HG03103 (cell line): ENCODE data around the gene GPR141.

Experiments
- ATAC-seq: cut with Tn5 transposase; IDR thresholded peaks from one replicate; pipeline ENCODE4 v1.9.1; 2021; ENCODE audit warnings: low read depth; ENCODE audit not compliant: unreplicated experiment

Gene GPR141

GRCh38 chr7:37729181-37729580, 45.6 kb downstream of the GPR141 start:
- no peak for ATAC-seq

GRCh38 chr7:37730501-37730900, 46.9 kb downstream of the GPR141 start:
- ATAC-seq = no peak

- ATAC-seq = no peak
These were observed 48.7 kb downstream of the GPR141 start for GRCh38 chr7:37732253-37732652.

- ATAC-seq = no peak
These were observed 49.3 kb downstream of the GPR141 start for GRCh38 chr7:37732888-37733287.

- no peak for ATAC-seq
These were observed 51.6 kb downstream of the GPR141 start for GRCh38 chr7:37735196-37735595.

- ATAC-seq = no peak
These were observed 54.8 kb downstream of the GPR141 start for GRCh38 chr7:37738321-37738720.

- no peak for ATAC-seq
These were observed 56.8 kb downstream of the GPR141 start for GRCh38 chr7:37740398-37740797.

- no peak for ATAC-seq
These were observed 58.2 kb downstream of the GPR141 start for GRCh38 chr7:37741776-37742175.

- ATAC-seq = no peak
These were observed 67.5 kb downstream of the GPR141 start for GRCh38 chr7:37751096-37751495.

- ATAC-seq = no peak
These were observed 70.0 kb downstream of the GPR141 start for GRCh38 chr7:37753398-37754050.

- no peak for ATAC-seq
These were observed 73.4 kb downstream of the GPR141 start for GRCh38 chr7:37756797-37757551.

- no peak for ATAC-seq
These were observed 74.0 kb downstream of the GPR141 start for GRCh38 chr7:37757563-37757962.

GRCh38 chr7:37758501-37759045, 75.0 kb downstream of the GPR141 start:
- ATAC-seq = no peak

- ATAC-seq = no peak
These were observed 76.0 kb downstream of the GPR141 start for GRCh38 chr7:37759526-37759925.

GRCh38 chr7:37765421-37765829, 81.9 kb downstream of the GPR141 start:
- ATAC-seq = no peak

- peak; percentile 50 for ATAC-seq
These were observed 82.4 kb downstream of the GPR141 start for GRCh38 chr7:37765872-37766525.

- no peak for ATAC-seq
These were observed 85.0 kb downstream of the GPR141 start for GRCh38 chr7:37768611-37769010.

- ATAC-seq = no peak
These were observed 85.7 kb downstream of the GPR141 start for GRCh38 chr7:37769291-37769690.

- no peak for ATAC-seq
These were observed 86.2 kb downstream of the GPR141 start for GRCh38 chr7:37769726-37770125.

- no peak for ATAC-seq
These were observed 87.3 kb downstream of the GPR141 start for GRCh38 chr7:37770838-37771237.

GRCh38 chr7:37771342-37771741, 87.8 kb downstream of the GPR141 start:
- no peak for ATAC-seq
